ENCODE measurements around the gene SMG6.

The SMG6 gene

DNA sequence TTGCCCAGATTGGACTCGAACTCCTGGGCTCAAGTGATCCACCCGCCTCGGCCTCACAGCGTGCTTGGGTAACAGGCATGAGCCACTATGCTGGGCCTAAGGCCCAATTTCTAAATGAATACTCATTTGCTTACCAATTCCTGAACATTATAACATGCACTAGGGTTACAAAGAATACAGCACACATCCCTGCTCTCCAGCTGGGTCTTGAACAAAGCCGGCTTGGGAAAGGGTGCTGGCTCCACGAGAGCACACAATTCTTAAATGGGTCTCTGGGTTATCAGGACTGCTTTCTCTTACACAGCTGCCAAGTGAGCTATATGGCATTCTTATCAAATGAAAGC, 190.3 kb downstream of the SMG6 start:
- Histone ChIP-seq H3K4me1 (ENCODE audit: control insufficient read depth, insufficient read depth, low read depth, low read length) (peaks cover 6% of the 10 kb centered on the region), H3K4me2 (ENCODE audit: low read length, poor library complexity, severe bottlenecking) (no peak overlapping the region), H3K27ac (ENCODE audit: low read length, poor library complexity, severe bottlenecking) (no peak overlapping the region), H4K91ac (ENCODE audit: low read length) (no peak overlapping the region), H3K18ac (ENCODE audit: low read depth in 1 of 2, low read length in 2 of 2) (no peak overlapping the region), H2BK12ac (ENCODE audit: low read length in 2 of 2) (peak overlapping the region in 1 of 2 experiments; percentile 73), H4K8ac (ENCODE audit: low read length) (no peak overlapping the region), H3K23ac (ENCODE audit: low read length in 2 of 2) (no peak overlapping the region), H3K36me3 (ENCODE audit: control insufficient read depth in 1 of 2, insufficient read depth in 2 of 2, low read depth in 1 of 2, low read length in 2 of 2) (peaks cover 0 to 11% of the 10 kb centered on the region in 2 experiments), H2BK5ac (ENCODE audit: low read depth, low read length, poor library complexity, severe bottlenecking) (no peak overlapping the region), H2BK15ac (ENCODE audit: low read depth, poor library complexity, severe bottlenecking) (no peak overlapping the region), H3K4me3 (ENCODE audit: insufficient read depth in 1 of 2, low read depth in 1 of 2, low read length in 2 of 2) (no peak overlapping the region), H3K27me3 (ENCODE audit: control insufficient read depth in 1 of 2, insufficient read depth in 1 of 2, low read length in 2 of 2) (no peaks in the 10 kb centered on the region), H3K79me1 (replicated peaks; ENCODE audit: low read length, poor library complexity, severe bottlenecking) (peaks cover 25% of the 10 kb centered on the region), H3K4ac (ENCODE audit: low read depth in 1 of 2, low read length in 2 of 2) (no peak overlapping the region), H2AK5ac (ENCODE audit: low read length, severe bottlenecking) (no peak overlapping the region), H3K9ac (ENCODE audit: low read length) (no peak overlapping the region), H2AFZ (ENCODE audit: low read depth, low read length) (no peak overlapping the region), H3K9me3 (ENCODE audit: control insufficient read depth, low read length) (no peaks in the 10 kb centered on the region), H2BK120ac (ENCODE audit: low read depth, low read length) (no peak overlapping the region), H3K14ac (ENCODE audit: low read length in 2 of 2) (no peak overlapping the region)
- WGBS: 98% methylated on average over 6 of the region's 6 CpGs
- DNase-seq: no peak

DNA sequence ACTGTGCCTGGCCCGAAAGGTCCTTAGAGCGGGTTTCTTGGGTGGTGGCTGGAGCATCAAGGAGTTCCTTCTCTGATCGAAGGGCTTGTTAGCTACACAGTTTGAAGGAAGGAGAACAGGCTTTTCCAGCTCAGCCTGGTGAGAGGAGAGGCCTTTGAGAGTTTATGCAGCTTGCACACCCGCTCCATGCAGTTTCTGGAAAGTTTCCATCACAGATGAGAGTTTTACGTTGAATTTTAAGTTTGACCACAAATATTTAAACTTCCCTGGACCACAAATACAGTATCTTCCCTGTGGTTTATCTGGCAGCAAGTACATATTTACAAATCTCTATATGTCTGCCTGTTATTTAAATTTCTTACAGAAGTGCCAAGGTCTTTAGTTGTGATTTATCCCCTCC, 191.9 kb downstream of the SMG6 start:
- Histone ChIP-seq H2BK12ac (ENCODE audit: low read length in 2 of 2) (peak overlapping the region; percentile 66 to 74), H3K4ac (ENCODE audit: low read depth in 1 of 2, low read length in 2 of 2) (peak overlapping the region in 1 of 2 experiments; percentile 87), H2BK15ac (ENCODE audit: low read depth, poor library complexity, severe bottlenecking) (no peak overlapping the region), H3K14ac (ENCODE audit: low read length in 2 of 2) (no peak overlapping the region), H3K36me3 (ENCODE audit: control insufficient read depth in 1 of 2, insufficient read depth in 2 of 2, low read depth in 1 of 2, low read length in 2 of 2) (peaks cover 0 to 14% of the 10 kb centered on the region in 2 experiments), H2BK120ac (ENCODE audit: low read depth, low read length) (no peak overlapping the region), H4K8ac (ENCODE audit: low read length) (peak overlapping the region; percentile 64), H3K23ac (ENCODE audit: low read length in 2 of 2) (no peak overlapping the region), H3K4me2 (ENCODE audit: low read length, poor library complexity, severe bottlenecking) (no peak overlapping the region), H3K4me1 (ENCODE audit: control insufficient read depth, insufficient read depth, low read depth, low read length) (peaks cover 8% of the 10 kb centered on the region), H2AFZ (ENCODE audit: low read depth, low read length) (no peak overlapping the region), H2AK5ac (ENCODE audit: low read length, severe bottlenecking) (no peak overlapping the region), H2BK5ac (ENCODE audit: low read depth, low read length, poor library complexity, severe bottlenecking) (no peak overlapping the region), H3K79me1 (replicated peaks; ENCODE audit: low read length, poor library complexity, severe bottlenecking) (peaks cover 30% of the 10 kb centered on the region), H3K9me3 (ENCODE audit: control insufficient read depth, low read length) (no peaks in the 10 kb centered on the region), H3K4me3 (ENCODE audit: insufficient read depth in 1 of 2, low read depth in 1 of 2, low read length in 2 of 2) (no peak overlapping the region), H3K27me3 (ENCODE audit: control insufficient read depth in 1 of 2, insufficient read depth in 1 of 2, low read length in 2 of 2) (no peaks in the 10 kb centered on the region), H3K9ac (ENCODE audit: low read length) (no peak overlapping the region), H3K27ac (ENCODE audit: low read length, poor library complexity, severe bottlenecking) (no peak overlapping the region), H3K18ac (ENCODE audit: low read depth in 1 of 2, low read length in 2 of 2) (peak overlapping the region; percentile 25 to 79), H4K91ac (ENCODE audit: low read length) (peak overlapping the region; percentile 86)
- WGBS: 65% methylated on average over 5 of the region's 5 CpGs
- DNase-seq: peak; percentile 86

DNA sequence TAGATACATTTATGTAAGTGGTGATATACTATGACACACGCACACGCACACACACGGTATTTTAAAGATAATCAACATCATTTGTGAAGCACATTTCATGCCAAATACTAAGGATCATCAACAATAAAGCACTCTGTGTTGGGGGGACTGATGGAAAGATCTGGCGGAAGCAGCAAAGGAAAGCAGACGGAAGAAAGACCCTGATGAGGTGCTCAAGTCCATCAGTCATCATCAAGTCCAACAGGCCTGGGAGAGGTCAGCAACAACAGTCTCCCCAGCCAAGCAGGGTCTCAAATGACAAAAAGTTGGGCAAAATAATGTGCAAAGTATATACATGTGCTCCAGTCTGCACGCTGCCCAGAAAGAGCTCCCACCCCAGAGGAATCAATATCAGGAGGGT, 193.1 kb downstream of the SMG6 start:
- H2BK12ac ChIP-seq (ENCODE audit: low read length in 2 of 2): no peak overlapping the region
- H4K8ac ChIP-seq (ENCODE audit: low read length): no peak overlapping the region
- H3K9ac ChIP-seq (ENCODE audit: low read length): no peak overlapping the region
- no peak overlapping the region for H2BK15ac ChIP-seq (ENCODE audit: low read depth, poor library complexity, severe bottlenecking)
- H3K18ac ChIP-seq (ENCODE audit: low read depth in 1 of 2, low read length in 2 of 2): no peak overlapping the region
- no peak overlapping the region for H3K27ac ChIP-seq (ENCODE audit: low read length, poor library complexity, severe bottlenecking)
- no peak overlapping the region for H3K4me3 ChIP-seq (ENCODE audit: insufficient read depth in 1 of 2, low read depth in 1 of 2, low read length in 2 of 2)
- H3K79me1 ChIP-seq (replicated peaks; ENCODE audit: low read length, poor library complexity, severe bottlenecking): peaks cover 31% of the 10 kb centered on the region
- H3K4ac ChIP-seq (ENCODE audit: low read depth in 1 of 2, low read length in 2 of 2): no peak overlapping the region
- no peak for DNase-seq
- H3K23ac ChIP-seq (ENCODE audit: low read length in 2 of 2): no peak overlapping the region
- no peak overlapping the region for H2AFZ ChIP-seq (ENCODE audit: low read depth, low read length)
- H2AK5ac ChIP-seq (ENCODE audit: low read length, severe bottlenecking): no peak overlapping the region
- peaks cover 0 to 14% of the 10 kb centered on the region in 2 experiments for H3K36me3 ChIP-seq (ENCODE audit: control insufficient read depth in 1 of 2, insufficient read depth in 2 of 2, low read depth in 1 of 2, low read length in 2 of 2)
- WGBS: 93% methylated on average over 2 of the region's 6 CpGs
- no peaks in the 10 kb centered on the region for H3K9me3 ChIP-seq (ENCODE audit: control insufficient read depth, low read length)
- H3K14ac ChIP-seq (ENCODE audit: low read length in 2 of 2): no peak overlapping the region
- H2BK120ac ChIP-seq (ENCODE audit: low read depth, low read length): no peak overlapping the region
- peaks cover 8% of the 10 kb centered on the region for H3K4me1 ChIP-seq (ENCODE audit: control insufficient read depth, insufficient read depth, low read depth, low read length)
- no peak overlapping the region for H3K4me2 ChIP-seq (ENCODE audit: low read length, poor library complexity, severe bottlenecking)
- H4K91ac ChIP-seq (ENCODE audit: low read length): no peak overlapping the region
- no peak overlapping the region for H2BK5ac ChIP-seq (ENCODE audit: low read depth, low read length, poor library complexity, severe bottlenecking)
- no peaks in the 10 kb centered on the region for H3K27me3 ChIP-seq (ENCODE audit: control insufficient read depth in 1 of 2, insufficient read depth in 1 of 2, low read length in 2 of 2)

DNA sequence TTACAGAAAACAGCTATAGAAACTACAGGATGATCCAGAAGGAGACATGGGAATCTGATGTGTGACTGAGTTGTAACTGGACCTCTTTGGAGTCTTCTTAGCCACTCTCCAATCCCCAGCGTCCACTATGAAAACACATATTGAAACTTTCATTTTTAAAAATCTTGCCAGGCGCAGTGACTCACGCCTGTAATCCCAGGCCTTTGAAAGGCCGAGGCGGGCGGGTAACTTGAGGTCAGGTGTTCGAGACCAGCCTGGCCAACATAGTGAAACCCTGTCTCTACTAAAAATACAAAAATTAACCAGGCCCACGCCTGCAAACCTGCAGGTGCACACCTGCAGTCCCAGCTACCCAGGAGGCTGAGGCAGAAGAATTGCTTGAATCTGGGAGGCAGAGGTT, 195.4 kb downstream of the SMG6 start:
- H3K4me1 ChIP-seq (ENCODE audit: control insufficient read depth, insufficient read depth, low read depth, low read length): peaks cover 8% of the 10 kb centered on the region
- H3K4me3 ChIP-seq (ENCODE audit: insufficient read depth in 1 of 2, low read depth in 1 of 2, low read length in 2 of 2): no peak overlapping the region
- H3K18ac ChIP-seq (ENCODE audit: low read depth in 1 of 2, low read length in 2 of 2): no peak overlapping the region
- no peak overlapping the region for H2BK15ac ChIP-seq (ENCODE audit: low read depth, poor library complexity, severe bottlenecking)
- no peaks in the 10 kb centered on the region for H3K27me3 ChIP-seq (ENCODE audit: control insufficient read depth in 1 of 2, insufficient read depth in 1 of 2, low read length in 2 of 2)
- no peaks in the 10 kb centered on the region for H3K9me3 ChIP-seq (ENCODE audit: control insufficient read depth, low read length)
- no peak overlapping the region for H2BK120ac ChIP-seq (ENCODE audit: low read depth, low read length)
- no peak for DNase-seq
- no peak overlapping the region for H2BK5ac ChIP-seq (ENCODE audit: low read depth, low read length, poor library complexity, severe bottlenecking)
- H3K9ac ChIP-seq (ENCODE audit: low read length): no peak overlapping the region
- no peak overlapping the region for H2AK5ac ChIP-seq (ENCODE audit: low read length, severe bottlenecking)
- 94% methylated on average over 7 of the region's 8 CpGs for WGBS
- peaks cover 30% of the 10 kb centered on the region for H3K79me1 ChIP-seq (replicated peaks; ENCODE audit: low read length, poor library complexity, severe bottlenecking)
- H3K4ac ChIP-seq (ENCODE audit: low read depth in 1 of 2, low read length in 2 of 2): no peak overlapping the region
- H3K27ac ChIP-seq (ENCODE audit: low read length, poor library complexity, severe bottlenecking): no peak overlapping the region
- H4K91ac ChIP-seq (ENCODE audit: low read length): no peak overlapping the region
- H2AFZ ChIP-seq (ENCODE audit: low read depth, low read length): no peak overlapping the region
- H3K23ac ChIP-seq (ENCODE audit: low read length in 2 of 2): no peak overlapping the region
- no peak overlapping the region for H4K8ac ChIP-seq (ENCODE audit: low read length)
- H3K36me3 ChIP-seq (ENCODE audit: control insufficient read depth in 1 of 2, insufficient read depth in 2 of 2, low read depth in 1 of 2, low read length in 2 of 2): peaks cover 0 to 14% of the 10 kb centered on the region in 2 experiments
- H2BK12ac ChIP-seq (ENCODE audit: low read length in 2 of 2): no peak overlapping the region
- H3K4me2 ChIP-seq (ENCODE audit: low read length, poor library complexity, severe bottlenecking): no peak overlapping the region
- H3K14ac ChIP-seq (ENCODE audit: low read length in 2 of 2): no peak overlapping the region
